HG02938 (cell line): ENCODE results near the gene PLA1A.

Source experiments
- ATAC-seq: cut with Tn5 transposase; IDR thresholded peaks from one replicate; pipeline ENCODE4 v1.9.1; 2021; ENCODE audit warnings: mild to moderate bottlenecking, moderate library complexity; ENCODE audit not compliant: unreplicated experiment

PLA1A gene

DNA sequence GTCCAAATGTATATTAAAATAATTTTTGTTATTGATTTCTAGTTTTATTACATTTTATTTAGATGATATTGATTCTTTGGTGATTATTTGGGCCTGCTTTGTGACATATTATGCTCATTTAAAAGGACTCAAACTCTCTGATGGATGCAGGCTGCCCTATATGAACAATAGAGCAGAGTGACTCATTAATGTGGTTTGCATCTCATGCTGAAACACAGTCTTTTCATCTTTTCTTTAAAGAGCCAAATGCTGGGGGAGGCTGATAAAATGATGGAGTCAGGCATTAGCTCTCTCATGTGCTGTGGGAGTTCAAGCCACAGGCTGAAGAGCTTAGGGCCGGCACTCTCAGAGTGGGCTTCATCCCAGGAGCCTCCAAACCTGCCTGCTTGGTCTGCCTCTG lies 7.2 kb downstream of the PLA1A start:
- ATAC-seq = no peak

DNA sequence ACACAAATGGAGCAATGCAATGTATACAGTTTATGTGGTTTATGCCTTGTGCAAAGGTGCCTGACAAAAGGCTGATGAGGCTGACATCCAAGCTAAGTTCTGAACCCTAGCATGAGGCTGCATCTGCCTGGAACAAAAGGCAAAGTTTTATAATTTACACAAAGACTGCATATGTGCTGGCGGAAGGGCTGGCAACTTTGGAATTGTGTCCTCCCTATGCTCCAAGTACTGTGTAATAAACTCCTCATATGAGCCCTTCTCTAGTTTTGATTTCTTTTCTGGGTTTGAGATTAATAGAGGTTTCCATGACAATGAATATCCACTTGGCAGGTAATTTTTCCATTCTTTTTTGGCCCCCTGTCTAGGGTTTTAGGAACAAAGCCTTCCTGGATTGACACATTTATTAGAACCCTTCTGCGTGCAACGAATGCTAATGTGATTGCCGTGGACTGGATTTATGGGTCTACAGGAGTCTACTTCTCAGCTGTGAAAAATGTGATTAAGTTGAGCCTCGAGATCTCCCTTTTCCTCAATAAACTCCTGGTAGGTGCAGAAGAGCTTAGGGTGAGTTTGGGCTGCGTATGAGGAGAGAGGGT lies 10.8 kb downstream of the PLA1A start:
- ATAC-seq = no peak

DNA sequence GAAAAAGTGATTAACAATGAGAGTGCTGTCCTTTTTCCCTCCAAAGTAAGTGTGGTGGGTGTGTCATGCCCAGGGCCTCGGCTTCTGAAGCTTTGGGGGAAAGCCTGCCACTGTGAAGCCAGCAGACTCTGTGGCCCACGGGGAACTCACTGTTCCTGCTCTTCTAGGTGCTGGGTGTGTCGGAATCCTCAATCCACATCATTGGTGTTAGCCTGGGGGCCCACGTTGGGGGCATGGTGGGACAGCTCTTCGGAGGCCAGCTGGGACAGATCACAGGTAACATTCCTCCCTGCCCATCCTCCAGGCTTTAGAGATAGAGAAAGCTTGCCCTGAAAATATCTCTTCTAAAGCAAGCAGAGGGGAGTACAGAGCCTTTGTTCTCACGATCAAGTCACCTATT lies 11.6 kb downstream of the PLA1A start:
- no peak for ATAC-seq

- ATAC-seq = no peak
These were observed 14.0 kb downstream of the PLA1A start for GRCh38 chr3:119611664-119612063.

GRCh38 chr3:119613201-119613600 lies 15.5 kb downstream of the PLA1A start:
- ATAC-seq = peak; percentile 73

GRCh38 chr3:119613872-119614271 lies 16.2 kb downstream of the PLA1A start:
- no peak for ATAC-seq

DNA sequence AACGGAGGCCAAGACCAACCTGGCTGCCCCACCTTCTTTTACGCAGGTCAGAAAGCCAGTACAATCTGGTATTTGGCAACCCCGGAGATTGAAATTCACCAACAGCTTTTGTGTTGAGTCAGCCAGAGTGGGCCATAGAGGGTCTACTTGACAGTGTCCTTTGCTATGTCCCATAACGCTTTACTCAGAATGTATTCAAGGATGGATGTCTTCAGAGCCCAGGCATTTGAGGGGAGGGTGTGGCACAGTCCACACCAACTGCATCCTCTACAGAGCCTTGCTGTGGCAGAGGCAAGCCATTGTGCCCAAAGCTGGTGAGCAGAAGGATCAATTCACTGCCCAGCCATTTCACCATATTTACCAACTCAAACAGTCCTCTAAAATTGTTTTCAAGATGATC lies 18.4 kb downstream of the PLA1A start:
- ATAC-seq = no peak

GRCh38 chr3:119619094-119619493 lies 21.4 kb downstream of the PLA1A start:
- ATAC-seq = no peak

GRCh38 chr3:119620899-119621298 lies 23.2 kb downstream of the PLA1A start:
- no peak for ATAC-seq

DNA sequence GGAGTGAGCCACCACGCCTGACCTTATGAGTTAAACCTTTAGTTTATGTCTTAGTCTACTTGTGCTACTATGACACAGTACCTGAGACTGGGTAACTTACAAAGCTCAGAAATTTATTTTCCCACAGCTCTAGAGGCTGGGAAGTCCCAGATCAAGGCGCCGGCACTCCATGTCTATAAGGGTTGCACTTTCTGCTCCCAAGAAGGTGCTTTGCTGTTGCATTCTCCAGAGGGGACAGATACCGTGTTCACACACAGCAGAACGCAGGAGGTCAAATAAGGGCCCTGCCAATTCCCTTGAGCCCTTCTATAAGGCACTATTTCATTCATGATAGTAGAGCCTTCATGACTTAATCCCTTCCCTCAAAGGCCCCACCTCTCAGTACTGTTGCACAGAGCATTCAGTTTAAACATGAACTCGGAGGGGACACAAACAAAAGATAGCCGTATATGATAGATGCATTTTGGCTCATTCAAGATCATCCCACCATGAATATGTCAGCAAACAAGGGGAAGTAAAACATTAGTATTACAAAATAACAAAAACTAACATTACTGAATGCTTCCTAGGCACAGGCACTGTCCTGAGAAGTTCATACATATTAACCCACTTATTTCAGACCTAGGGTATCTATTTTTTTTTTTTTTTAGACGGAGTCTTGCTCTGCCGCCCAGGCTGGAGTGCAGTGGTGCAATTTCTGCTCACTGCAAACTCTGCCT lies 26.5 kb downstream of the PLA1A start:
- no peak for ATAC-seq

DNA sequence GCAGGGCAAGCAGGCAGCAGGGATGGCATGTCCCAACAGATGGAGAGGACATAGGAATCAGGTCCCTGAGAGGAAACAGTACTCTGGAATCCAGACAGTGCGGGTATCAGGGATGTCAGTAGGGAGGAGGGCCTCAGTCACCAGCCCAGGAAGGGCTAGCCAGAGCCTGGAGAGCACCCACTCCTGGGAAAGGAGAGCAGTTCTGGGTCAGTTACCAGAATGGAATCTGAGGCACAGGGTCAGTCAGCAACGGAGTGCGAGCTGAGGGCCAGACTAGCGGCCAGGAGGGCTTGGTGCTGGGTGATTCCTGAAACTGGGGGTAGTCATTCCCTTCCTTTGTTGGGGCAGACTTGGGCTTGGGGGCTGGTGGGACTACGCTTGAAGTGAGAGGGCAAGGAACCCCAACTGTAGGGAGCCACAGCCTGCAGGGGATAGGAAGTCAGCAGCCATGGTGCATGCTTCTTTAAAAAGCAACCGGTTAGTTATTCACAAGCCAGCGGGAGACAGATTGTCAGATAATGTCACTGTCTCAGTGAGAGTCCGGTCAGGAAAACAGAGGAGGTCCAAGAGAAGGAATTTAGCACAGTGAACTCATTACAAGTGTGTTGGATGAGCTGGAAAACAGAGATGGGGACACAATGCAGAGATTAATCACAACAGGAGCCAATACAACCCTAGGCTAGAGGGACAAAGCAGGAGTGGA lies 27.9 kb downstream of the PLA1A start:
- ATAC-seq = no peak

GRCh38 chr3:119626196-119626595 lies 28.5 kb downstream of the PLA1A start:
- ATAC-seq = no peak

GRCh38 chr3:119627461-119627860 lies 29.8 kb downstream of the PLA1A start:
- no peak for ATAC-seq

GRCh38 chr3:119628390-119628789 lies 30.7 kb downstream of the PLA1A start:
- ATAC-seq = peak; percentile 58

- peak; percentile 35 for ATAC-seq
These were observed 31.2 kb downstream of the PLA1A start for GRCh38 chr3:119628816-119629445.

DNA sequence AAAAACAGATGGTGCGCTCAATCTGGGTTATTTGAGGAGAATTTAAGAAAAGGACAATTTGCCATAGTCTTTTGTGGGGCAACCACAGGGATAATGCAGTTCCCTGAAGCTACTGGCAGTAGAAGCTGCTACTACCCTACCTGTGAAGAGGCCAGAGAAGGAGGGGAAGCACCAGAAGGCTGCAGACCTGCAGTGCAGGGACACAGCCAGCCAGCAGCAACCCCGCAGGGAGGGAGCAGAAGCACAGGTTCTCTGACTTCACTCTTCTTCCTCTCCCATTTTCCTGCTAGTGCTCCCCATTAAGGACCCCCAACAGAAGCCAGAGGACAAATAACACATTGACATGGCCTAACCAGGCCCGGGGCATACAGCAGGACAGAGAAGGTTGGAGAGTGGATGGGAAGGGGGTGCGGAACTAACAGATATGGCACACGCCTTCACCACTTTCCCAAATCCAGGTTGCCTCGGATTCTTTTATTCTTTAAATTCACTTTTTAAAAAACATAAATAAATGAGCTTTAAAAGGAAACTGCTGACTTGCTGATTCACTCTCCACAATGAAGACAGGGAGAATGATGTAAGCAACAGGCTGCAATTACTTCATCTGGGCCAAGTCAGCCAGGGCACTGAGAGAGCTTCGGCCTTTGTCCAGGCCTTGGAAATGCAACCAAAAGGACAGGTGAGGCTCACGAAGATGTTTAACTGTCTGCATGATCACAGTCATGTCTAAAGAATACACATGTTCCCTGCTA lies 32.6 kb downstream of the PLA1A start:
- no peak for ATAC-seq

- no peak for ATAC-seq
These were observed 33.2 kb downstream of the PLA1A start for GRCh38 chr3:119630880-119631329.

GRCh38 chr3:119631516-119631915 lies 33.8 kb downstream of the PLA1A start:
- no peak for ATAC-seq

GRCh38 chr3:119632216-119632615 lies 34.5 kb downstream of the PLA1A start:
- ATAC-seq = no peak

GRCh38 chr3:119632829-119633228 lies 35.1 kb downstream of the PLA1A start:
- no peak for ATAC-seq

- ATAC-seq = no peak
These were observed 38.0 kb downstream of the PLA1A start for GRCh38 chr3:119635719-119636118.
